Esophagus squamous epithelium (tissue), 4 donors: ENCODE results near the gene DLG2.

Experiments
- CTCF ChIP-seq, 6 experiments: fragments of 450-650 bp in 4 of 6; fragments of 200-600 bp in 2 of 6; sonication (generic) in 2 of 6; IDR thresholded peaks; one replicate each; pipeline ENCODE4 v1.5.1; 2016 to 2019; ENCODE audit warnings: antibody characterized with exemption in 6 of 6, mild to moderate bottlenecking in 4 of 6, moderate library complexity in 4 of 6
- POLR2A ChIP-seq, 4 donors: fragments of 450-650 bp; IDR thresholded peaks; one replicate each; pipeline ENCODE4 v1.6.1; 2017; ENCODE audit warnings: antibody characterized with exemption in 4 of 4, mild to moderate bottlenecking in 4 of 4, moderate library complexity in 3 of 4

GRCh38 chr11:84993386-84993785 lies 633.8 kb downstream of the DLG2 start:
- TF ChIP-seq POLR2A (IDR thresholded peaks at IDR 0.05) (no peak), CTCF (IDR thresholded peaks at IDR 0.05) (no peak)
